Nephron progenitor cell (in vitro differentiated cells): ENCODE results near the gene PLD3.

Experiments
- DNase-seq: peaks from one replicate; pipeline ENCODE4 v3.0.0; 2021
- H3K27ac Mint-ChIP-seq: 2 replicates; pipeline ENCODE4 v1.8.0; 2021; ENCODE audit warnings: mild to moderate bottlenecking, moderate library complexity, mixed read lengths
- H3K27me3 Mint-ChIP-seq: 2 replicates; pipeline ENCODE4 v1.8.0; 2021; ENCODE audit warnings: mild to moderate bottlenecking, low read depth, mixed read lengths; ENCODE audit not compliant: poor library complexity
- H3K36me3 Mint-ChIP-seq: 2 replicates; pipeline ENCODE4 v1.8.0; 2021; ENCODE audit warnings: low read depth, mixed read lengths
- H3K4me1 Mint-ChIP-seq: 2 replicates; pipeline ENCODE4 v1.8.0; 2021; ENCODE audit warnings: mixed read lengths
- H3K4me3 Mint-ChIP-seq: 2 replicates; pipeline ENCODE4 v1.8.0; 2021; ENCODE audit warnings: mild to moderate bottlenecking, moderate library complexity, mixed read lengths
- H3K9me3 Mint-ChIP-seq: 2 replicates; pipeline ENCODE4 v1.8.0; 2021; ENCODE audit warnings: mild to moderate bottlenecking, moderate library complexity, mixed read lengths
- TF ChIP-seq, protein P1 (sequence below): fragments of 200-600 bp; sonication (generic); IDR thresholded peaks from 2 replicates; pipeline ENCODE4 v1.5.0; 2021; ENCODE audit warnings: antibody characterized with exemption

Gene PLD3

DNA sequence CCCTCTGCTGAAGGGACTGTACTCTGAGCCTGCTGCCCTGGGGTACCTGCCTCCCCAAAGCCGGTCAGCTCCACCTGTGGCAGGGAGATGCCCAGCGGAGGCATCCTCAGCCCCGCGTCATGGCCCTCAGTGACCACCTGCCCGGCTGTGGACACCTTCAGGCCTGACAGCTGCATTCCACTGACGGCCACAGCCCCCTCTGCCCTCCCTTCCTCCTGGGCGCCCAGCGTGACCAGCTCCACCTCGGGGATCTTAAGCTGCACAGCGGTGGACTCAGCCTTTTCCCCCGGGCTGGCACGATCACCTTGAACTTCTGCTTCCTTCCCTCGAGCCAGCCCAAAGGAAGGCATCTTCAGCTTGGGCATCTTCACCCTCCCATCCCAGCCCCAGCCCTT is 46.3 kb downstream of the PLD3 start:
- peaks cover 23% of the 10 kb centered on the region for H3K4me1 Mint-ChIP-seq
- peak; percentile 49 for DNase-seq
- H3K27ac Mint-ChIP-seq: no peak overlapping the region
- no peaks in the 10 kb centered on the region for H3K9me3 Mint-ChIP-seq
- TF ChIP-seq, protein P1, sequence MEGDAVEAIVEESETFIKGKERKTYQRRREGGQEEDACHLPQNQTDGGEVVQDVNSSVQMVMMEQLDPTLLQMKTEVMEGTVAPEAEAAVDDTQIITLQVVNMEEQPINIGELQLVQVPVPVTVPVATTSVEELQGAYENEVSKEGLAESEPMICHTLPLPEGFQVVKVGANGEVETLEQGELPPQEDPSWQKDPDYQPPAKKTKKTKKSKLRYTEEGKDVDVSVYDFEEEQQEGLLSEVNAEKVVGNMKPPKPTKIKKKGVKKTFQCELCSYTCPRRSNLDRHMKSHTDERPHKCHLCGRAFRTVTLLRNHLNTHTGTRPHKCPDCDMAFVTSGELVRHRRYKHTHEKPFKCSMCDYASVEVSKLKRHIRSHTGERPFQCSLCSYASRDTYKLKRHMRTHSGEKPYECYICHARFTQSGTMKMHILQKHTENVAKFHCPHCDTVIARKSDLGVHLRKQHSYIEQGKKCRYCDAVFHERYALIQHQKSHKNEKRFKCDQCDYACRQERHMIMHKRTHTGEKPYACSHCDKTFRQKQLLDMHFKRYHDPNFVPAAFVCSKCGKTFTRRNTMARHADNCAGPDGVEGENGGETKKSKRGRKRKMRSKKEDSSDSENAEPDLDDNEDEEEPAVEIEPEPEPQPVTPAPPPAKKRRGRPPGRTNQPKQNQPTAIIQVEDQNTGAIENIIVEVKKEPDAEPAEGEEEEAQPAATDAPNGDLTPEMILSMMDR: no peak
- peaks cover 15% of the 10 kb centered on the region for H3K27me3 Mint-ChIP-seq
- no peaks in the 10 kb centered on the region for H3K36me3 Mint-ChIP-seq
- no peak overlapping the region for H3K4me3 Mint-ChIP-seq

- H3K4me1 Mint-ChIP-seq: peaks cover 27% of the 10 kb centered on the region
- DNase-seq: no peak
- no peak overlapping the region for H3K27ac Mint-ChIP-seq
- no peaks in the 10 kb centered on the region for H3K9me3 Mint-ChIP-seq
- H3K4me3 Mint-ChIP-seq: no peak overlapping the region
- peaks cover 15% of the 10 kb centered on the region for H3K27me3 Mint-ChIP-seq
- TF ChIP-seq, protein P1: no peak
- H3K36me3 Mint-ChIP-seq: no peaks in the 10 kb centered on the region
Measured at GRCh38 chr19:40395956-40396355, 47.5 kb downstream of the PLD3 start.

DNA sequence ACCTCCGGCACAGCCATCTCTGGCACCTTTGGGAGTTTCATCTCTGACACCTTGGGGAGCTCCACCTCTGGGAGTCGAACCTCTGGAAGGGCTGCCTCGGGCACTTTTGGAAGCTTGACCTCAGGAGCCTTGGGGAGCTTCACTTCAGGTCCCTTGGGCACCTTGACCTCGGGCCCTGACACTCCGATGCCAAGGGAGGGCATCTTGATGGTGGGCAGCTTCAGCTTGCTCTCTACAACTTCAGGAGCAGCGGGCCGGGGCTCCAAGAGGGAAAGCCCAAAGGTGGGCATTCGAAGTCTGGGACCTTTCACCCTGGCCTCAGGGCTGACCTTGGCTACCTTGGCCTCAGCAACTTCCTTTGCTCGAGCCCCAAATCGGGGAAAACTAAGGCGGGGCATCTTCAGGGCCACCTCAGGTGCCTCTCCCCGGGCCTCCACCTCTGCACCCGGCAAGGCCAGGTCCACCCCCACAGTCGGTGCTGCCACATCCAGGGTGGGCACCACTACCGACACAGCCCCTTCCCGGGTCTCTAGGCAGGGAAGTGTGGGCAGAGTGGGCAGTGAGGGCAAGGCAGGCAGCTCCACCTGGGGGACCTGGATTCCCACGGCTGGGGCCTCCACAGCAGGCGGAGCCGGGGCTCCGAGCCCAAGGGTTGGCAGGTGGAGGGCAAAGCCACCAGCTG is 48.5 kb downstream of the PLD3 start:
- Mint-ChIP-seq H3K4me1 (peaks cover 34% of the 10 kb centered on the region), H3K27ac (no peak overlapping the region), H3K27me3 (peaks cover 15% of the 10 kb centered on the region), H3K9me3 (no peaks in the 10 kb centered on the region), H3K36me3 (no peaks in the 10 kb centered on the region), H3K4me3 (no peak overlapping the region)
- DNase-seq: no peak
- TF ChIP-seq, protein P1: no peak

DNA sequence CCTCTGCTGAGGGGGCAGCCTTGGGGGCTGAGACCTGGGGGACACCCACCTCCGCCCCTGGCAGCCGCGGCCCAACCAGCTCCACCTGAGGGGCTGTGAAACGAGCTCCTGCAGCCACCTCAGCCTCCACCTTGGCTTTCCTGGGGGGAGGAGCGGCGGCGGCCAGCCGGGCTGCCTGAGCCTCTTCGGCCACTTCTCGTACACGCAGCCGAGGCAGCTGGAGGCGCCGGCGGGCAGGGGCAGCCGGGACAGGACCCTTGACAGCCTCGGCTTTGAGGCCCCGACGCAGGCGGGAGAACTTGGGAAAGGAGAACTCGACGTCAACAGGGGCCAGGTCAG is 49.0 kb downstream of the PLD3 start:
- Mint-ChIP-seq H3K27ac (no peak overlapping the region), H3K4me3 (no peak overlapping the region), H3K9me3 (no peaks in the 10 kb centered on the region), H3K27me3 (peaks cover 15% of the 10 kb centered on the region), H3K4me1 (peaks cover 29% of the 10 kb centered on the region), H3K36me3 (no peaks in the 10 kb centered on the region)
- TF ChIP-seq, protein P1: no peak
- no peak for DNase-seq

- H3K9me3 Mint-ChIP-seq: no peaks in the 10 kb centered on the region
- no peak overlapping the region for H3K27ac Mint-ChIP-seq
- peaks cover 15% of the 10 kb centered on the region for H3K27me3 Mint-ChIP-seq
- TF ChIP-seq, protein P1: no peak
- H3K4me3 Mint-ChIP-seq: peak overlapping the region; percentile 15
- peaks cover 30% of the 10 kb centered on the region for H3K4me1 Mint-ChIP-seq
- no peaks in the 10 kb centered on the region for H3K36me3 Mint-ChIP-seq
- peak; percentile 56 for DNase-seq
Measured at GRCh38 chr19:40398417-40399131, 50.1 kb downstream of the PLD3 start.

DNA sequence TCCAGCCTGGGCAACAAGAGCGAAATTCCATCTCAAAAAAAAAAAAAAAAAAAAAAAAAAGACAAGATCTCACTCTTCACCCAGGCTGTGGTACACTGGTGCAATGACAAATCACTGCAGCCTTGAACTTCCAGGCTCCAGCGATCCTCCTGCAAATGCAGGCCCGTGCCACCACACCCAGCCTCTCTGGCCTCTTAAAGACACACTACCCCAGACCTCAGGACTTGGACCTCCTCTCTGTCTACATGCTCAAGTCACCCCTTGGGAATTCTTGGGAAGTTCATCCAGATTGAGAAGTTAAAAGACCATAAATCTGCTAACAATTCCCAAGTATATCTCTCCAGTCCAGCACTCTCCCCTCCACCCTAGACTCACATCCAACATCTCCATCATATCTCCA is 52.1 kb downstream of the PLD3 start:
- Mint-ChIP-seq H3K9me3 (no peaks in the 10 kb centered on the region), H3K4me1 (peaks cover 39% of the 10 kb centered on the region), H3K4me3 (no peak overlapping the region), H3K27me3 (peaks cover 9% of the 10 kb centered on the region), H3K36me3 (no peaks in the 10 kb centered on the region), H3K27ac (no peak overlapping the region)
- TF ChIP-seq, protein P1: no peak
- no peak for DNase-seq
